Activated T-cell treated with anti-CD3 and anti-CD28 coated beads for 1 hour (primary cell): ENCODE measurements around the gene OR10A5.
"Not testable (repeated sequence)": the region's sequence is repeated elsewhere in the genome, so short reads cannot be mapped to it uniquely, and the experiment has no call there.

ENCODE experiments used
- DNase-seq: peaks from one replicate; pipeline ENCODE4 v3.0.0-alpha.2; 2020; ENCODE audit warnings: low read depth

Gene OR10A5

DNA sequence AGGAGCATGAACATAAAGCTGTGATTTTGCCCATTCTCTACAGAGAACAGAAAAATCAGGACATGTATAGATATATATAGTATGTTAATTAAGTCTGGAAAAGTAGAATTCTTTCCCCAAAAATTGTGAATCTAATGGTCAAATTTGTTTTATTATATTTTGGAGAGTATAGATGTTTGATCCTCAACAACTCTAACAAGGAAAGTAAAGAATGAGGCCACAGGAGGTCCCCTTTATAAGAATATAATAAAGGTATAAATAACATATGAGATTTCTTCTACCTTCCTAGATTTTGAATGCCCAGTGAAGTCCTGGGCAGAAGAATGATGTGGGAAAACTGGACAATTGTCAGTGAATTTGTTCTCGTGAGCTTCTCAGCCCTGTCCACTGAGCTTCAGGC lies 30.8 kb downstream of the OR10A5 start, which contains the start of gene OR10A4:
Gene OR10A4 (plus strand): TSS at position 301 of the 400 bp plus-strand sequence. CDS start 23 bp downstream, at position 324.
- no peak for DNase-seq

DNA sequence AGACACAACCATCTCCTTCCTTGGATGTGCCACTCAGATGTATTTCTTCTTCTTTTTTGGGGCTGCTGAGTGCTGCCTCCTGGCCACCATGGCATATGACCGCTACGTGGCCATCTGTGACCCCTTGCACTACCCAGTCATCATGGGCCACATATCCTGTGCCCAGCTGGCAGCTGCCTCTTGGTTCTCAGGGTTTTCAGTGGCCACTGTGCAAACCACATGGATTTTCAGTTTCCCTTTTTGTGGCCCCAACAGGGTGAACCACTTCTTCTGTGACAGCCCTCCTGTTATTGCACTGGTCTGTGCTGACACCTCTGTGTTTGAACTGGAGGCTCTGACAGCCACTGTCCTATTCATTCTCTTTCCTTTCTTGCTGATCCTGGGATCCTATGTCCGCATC lies 31.4 kb downstream of the OR10A5 start:
- DNase-seq, result no peak

DNA sequence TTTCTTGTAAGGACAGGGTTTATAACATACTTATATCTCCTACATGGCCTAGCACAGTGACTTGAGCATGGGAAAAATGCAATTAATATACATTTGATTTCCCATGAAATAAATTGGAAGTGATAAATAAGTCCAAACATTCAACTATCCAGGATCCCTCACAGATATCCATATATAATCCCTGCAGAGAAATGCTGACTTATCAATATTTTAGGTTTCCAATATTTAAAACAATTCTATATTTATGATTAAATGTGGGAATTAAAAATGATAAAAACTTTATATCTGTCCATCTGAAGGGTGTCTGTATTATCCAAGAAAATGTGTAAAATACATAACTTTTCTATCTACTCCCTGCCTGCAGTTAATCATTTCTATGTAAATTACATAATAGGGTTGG lies 37.3 kb downstream of the OR10A5 start:
- no peak for DNase-seq

DNA sequence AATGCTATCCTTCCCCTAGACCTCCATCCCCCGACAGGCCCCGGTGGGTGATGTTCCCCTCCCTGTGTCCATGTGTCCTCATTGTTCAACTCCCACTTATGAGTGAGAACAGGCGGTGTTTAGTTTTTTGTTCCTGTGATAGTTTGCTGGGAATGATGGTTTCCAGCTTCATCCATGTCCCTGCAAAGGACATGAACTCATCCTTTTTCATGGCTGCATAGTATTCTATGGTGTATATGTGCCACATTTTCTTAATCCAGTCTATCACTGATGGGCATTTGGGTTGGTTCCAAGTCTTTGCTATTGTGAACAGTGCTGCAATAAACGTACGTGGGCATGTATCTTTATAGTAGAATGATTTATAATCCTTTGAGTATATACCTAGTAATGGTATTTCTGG lies 42.2 kb downstream of the OR10A5 start:
- DNase-seq, result not testable (repeated sequence)

DNA sequence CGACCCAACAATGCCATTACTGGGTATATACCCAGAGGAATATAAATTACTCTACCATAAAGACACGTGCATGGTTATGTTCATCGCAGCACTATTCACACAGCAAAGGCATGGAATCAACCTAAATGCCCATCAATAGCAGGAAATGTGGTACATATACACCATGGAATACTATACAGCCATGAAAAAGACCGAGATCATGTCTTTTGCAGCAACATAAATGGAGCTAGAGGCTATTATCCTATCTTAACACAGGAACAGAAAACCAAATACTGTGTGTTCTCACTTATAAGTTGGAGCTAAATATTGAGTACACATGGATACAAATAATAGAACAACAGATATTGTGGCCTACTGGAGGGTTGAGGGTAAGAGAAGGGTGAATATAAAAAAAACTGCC lies 43.3 kb downstream of the OR10A5 start:
- no peak for DNase-seq

DNA sequence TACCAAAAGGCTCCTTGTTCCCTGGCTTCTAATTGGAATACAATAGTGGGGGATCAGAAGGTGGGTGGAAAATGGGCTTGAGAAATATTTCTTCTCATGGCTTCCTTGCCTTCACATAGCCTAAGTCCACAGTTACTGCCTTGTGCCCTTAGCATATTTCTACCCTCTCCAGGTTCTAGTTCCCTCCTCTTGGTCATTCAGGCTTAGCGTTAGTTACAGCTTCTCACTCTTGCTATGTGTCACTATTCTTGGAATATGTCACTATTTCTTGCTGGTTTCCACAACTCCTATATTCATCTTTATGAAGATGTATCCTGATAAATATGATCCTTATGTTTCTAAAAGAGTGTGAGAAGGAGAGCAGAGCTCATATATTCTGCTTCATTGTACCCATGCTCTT lies 44.4 kb downstream of the OR10A5 start:
- DNase-seq, result no peak

DNA sequence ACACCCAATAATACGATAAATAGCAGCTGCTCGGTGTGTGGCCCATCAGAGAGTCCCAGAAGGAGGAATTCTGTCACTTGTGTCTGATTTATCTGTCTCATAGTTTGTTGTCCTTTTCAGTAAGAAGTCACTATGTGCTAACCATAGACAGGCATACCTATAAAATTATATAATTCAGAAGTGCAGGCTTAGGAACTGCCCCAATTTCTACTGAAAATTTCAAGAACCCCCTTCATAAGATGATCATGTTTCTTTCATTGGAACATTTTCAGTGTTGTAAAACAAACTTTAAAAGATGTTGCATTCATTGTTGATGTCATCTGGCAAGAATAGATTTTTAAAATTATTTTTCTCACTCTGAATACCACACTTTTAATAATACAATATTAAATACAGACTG lies 46.9 kb downstream of the OR10A5 start, which contains the start of gene OR2D2:
Gene OR2D2 (minus strand): TSS at position 101 of the 400 bp plus-strand sequence. CDS start 0 bp downstream, at position 101.
- DNase-seq, result no peak

DNA sequence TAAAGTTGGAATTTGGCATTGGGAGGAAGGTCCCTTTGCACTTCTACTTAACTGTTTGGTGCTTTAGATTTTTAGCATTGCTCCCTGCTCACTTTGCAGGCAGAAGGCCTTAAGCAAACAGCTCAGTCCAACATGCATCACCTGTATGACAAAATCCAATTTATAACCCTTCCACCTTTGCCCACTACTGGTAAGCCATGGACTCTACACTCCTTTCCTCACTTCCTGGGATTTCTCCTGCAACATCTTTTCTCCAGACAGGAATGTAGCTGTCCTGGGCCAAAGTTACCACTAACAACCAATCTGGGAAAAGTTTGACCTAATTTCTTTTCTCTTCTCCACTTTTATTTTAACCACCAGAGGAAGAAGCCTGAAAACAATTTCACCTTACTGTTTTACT lies 48.6 kb downstream of the OR10A5 start:
- DNase-seq, result no peak

DNA sequence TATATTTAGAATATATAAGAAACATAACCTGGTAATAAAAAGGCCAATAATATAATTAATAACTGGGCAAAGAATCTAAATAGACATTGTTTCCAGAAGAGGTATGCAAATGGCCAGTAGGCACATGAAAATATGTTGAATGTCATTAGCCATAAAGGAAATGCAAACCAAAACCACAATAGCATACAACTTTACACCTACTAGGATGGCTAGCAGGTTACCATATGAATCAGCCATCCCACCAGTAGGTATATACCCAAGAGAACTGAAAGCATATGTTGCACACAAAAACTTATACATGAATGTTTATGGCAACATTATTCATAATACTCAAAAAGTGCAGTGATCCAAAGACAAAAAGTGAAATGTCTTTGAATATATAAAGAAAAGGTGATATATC lies 49.5 kb downstream of the OR10A5 start:
- no peak for DNase-seq
